ENCODE measurements around the gene HAO2. TPM values are rescaled to one million over a fixed set of nuclear protein-coding genes. Genes with fewer than 3 reads are reported as not detected.

The HAO2 gene
- total RNA-seq, 1 experiment from 2014 or later: 0.27 TPM

DNA sequence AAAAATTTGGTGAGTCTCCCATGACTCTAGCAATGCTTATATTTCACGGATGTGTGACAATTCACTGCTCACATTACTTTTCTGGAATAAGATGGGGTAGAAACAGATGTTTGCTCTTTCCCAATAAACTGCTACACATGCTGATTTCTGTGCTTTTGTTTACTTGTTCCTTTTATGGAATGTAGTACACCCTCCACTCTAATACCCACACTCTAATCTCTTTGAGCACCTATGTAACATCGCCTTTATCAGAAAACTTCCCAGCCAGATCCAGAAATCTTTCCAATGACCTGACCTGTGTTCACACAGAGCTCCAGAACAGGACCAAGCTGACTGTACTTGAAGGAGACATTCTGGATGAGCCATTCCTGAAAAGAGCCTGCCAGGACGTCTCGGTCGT is 50.5 kb downstream of the HAO2 start:
- no peak overlapping the region for H3K4me3 ChIP-seq (ENCODE audit: low read depth, low read length)
- H3K9me3 ChIP-seq: no peaks in the 10 kb centered on the region
- H3K27me3 ChIP-seq (replicated peaks; ENCODE audit: control insufficient read depth, insufficient read depth, low read length): no peaks in the 10 kb centered on the region
- H3K27me3 Mint-ChIP-seq (ENCODE audit: insufficient read depth, unreplicated experiment): peaks cover 3% of the 10 kb centered on the region
- DNase-seq: no peak
- no peaks in the 10 kb centered on the region for H3K36me3 ChIP-seq (ENCODE audit: control insufficient read depth, insufficient read depth, low read length)
- CTCF ChIA-PET: no interaction called here
- intact Hi-C loops (cut with micrococcal nuclease; ENCODE audit: unreplicated experiment): no loop called here
- H3K4me1 ChIP-seq: no peaks in the 10 kb centered on the region
- no peaks in the 10 kb centered on the region for H3K9me3 Mint-ChIP-seq (ENCODE audit: unreplicated experiment)
- POLR2A ChIA-PET: no interaction called here
- H3K36me3 Mint-ChIP-seq (ENCODE audit: insufficient read depth, unreplicated experiment): no peaks in the 10 kb centered on the region
- H3K4me3 Mint-ChIP-seq (ENCODE audit: unreplicated experiment): no peak overlapping the region
- H3K27ac Mint-ChIP-seq (ENCODE audit: unreplicated experiment): no peak overlapping the region
- TF ChIP-seq, protein P1, sequence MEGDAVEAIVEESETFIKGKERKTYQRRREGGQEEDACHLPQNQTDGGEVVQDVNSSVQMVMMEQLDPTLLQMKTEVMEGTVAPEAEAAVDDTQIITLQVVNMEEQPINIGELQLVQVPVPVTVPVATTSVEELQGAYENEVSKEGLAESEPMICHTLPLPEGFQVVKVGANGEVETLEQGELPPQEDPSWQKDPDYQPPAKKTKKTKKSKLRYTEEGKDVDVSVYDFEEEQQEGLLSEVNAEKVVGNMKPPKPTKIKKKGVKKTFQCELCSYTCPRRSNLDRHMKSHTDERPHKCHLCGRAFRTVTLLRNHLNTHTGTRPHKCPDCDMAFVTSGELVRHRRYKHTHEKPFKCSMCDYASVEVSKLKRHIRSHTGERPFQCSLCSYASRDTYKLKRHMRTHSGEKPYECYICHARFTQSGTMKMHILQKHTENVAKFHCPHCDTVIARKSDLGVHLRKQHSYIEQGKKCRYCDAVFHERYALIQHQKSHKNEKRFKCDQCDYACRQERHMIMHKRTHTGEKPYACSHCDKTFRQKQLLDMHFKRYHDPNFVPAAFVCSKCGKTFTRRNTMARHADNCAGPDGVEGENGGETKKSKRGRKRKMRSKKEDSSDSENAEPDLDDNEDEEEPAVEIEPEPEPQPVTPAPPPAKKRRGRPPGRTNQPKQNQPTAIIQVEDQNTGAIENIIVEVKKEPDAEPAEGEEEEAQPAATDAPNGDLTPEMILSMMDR (IDR thresholded peaks at IDR 0.05; ENCODE audit: insufficient read depth in 1 of 2, low read depth in 1 of 2, low read length in 1 of 2, severe bottlenecking in 1 of 2, unreplicated experiment in 1 of 2): no peak
- BruUV-seq (replicated peaks): no TSS peak
- no peaks in the 10 kb centered on the region for H3K4me1 Mint-ChIP-seq (ENCODE audit: low read depth, unreplicated experiment)

DNA sequence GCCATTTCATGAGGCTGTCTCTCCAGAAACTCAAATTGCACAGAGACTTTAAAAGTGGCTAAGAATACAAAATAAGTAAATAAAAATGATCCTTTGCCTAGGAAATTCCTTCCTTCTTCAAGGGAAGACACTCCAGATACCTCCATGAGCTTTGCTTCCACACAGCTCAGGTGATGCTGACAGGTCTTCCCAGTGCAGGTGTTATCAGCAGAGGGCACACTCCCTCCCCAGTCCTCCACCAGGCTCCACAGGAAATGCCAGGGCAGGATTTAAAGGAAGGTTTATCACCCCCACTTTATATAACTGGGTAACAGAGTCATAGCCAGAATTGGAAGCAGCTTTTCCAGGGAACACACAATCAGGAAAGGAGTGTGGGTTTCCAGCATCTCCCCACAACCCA is 52.1 kb downstream of the HAO2 start:
- Mint-ChIP-seq H3K4me1 (ENCODE audit: low read depth, unreplicated experiment) (no peaks in the 10 kb centered on the region), H3K9me3 (ENCODE audit: unreplicated experiment) (no peaks in the 10 kb centered on the region), H3K27ac (ENCODE audit: unreplicated experiment) (no peak overlapping the region), H3K27me3 (ENCODE audit: insufficient read depth, unreplicated experiment) (peaks cover 3% of the 10 kb centered on the region), H3K4me3 (ENCODE audit: unreplicated experiment) (no peak overlapping the region), H3K36me3 (ENCODE audit: insufficient read depth, unreplicated experiment) (no peaks in the 10 kb centered on the region)
- H3K27me3 ChIP-seq (replicated peaks; ENCODE audit: control insufficient read depth, insufficient read depth, low read length): no peaks in the 10 kb centered on the region
- ChIA-PET CTCF (no interaction called here), POLR2A (no interaction called here)
- no peaks in the 10 kb centered on the region for H3K36me3 ChIP-seq (ENCODE audit: control insufficient read depth, insufficient read depth, low read length)
- no peak for DNase-seq
- intact Hi-C loops (cut with micrococcal nuclease; ENCODE audit: unreplicated experiment): no loop called here
- H3K4me1 ChIP-seq: no peaks in the 10 kb centered on the region
- TF ChIP-seq, protein P1 (IDR thresholded peaks at IDR 0.05; ENCODE audit: insufficient read depth in 1 of 2, low read depth in 1 of 2, low read length in 1 of 2, severe bottlenecking in 1 of 2, unreplicated experiment in 1 of 2): no peak
- no peak overlapping the region for H3K4me3 ChIP-seq (ENCODE audit: low read depth, low read length)
- BruUV-seq (replicated peaks): no TSS peak
- H3K9me3 ChIP-seq: no peaks in the 10 kb centered on the region

DNA sequence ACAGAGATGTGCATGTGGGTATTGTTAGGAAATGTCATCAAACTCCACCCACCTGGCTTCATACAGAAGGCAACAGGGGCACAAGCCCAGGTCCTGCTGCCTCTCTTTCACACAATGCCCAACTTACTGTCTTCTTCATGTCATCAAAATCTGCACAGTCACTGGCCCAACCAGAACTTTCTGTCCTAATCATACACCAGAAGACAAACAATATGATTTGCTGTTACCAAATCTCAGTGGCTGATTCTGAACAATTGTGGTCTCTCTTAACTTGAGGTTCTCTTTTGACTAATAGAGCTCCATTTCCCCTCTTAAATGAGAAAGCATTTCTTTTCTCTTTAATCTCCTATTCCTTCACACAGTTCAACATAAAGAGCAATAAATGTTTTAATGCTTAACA is 54.0 kb downstream of the HAO2 start:
- Mint-ChIP-seq H3K36me3 (ENCODE audit: insufficient read depth, unreplicated experiment) (no peaks in the 10 kb centered on the region), H3K9me3 (ENCODE audit: unreplicated experiment) (no peaks in the 10 kb centered on the region), H3K27ac (ENCODE audit: unreplicated experiment) (no peak overlapping the region), H3K4me1 (ENCODE audit: low read depth, unreplicated experiment) (no peaks in the 10 kb centered on the region), H3K27me3 (ENCODE audit: insufficient read depth, unreplicated experiment) (no peaks in the 10 kb centered on the region), H3K4me3 (ENCODE audit: unreplicated experiment) (no peak overlapping the region)
- Histone ChIP-seq H3K4me1 (no peaks in the 10 kb centered on the region), H3K9me3 (no peaks in the 10 kb centered on the region), H3K36me3 (ENCODE audit: control insufficient read depth, insufficient read depth, low read length) (no peaks in the 10 kb centered on the region), H3K4me3 (ENCODE audit: low read depth, low read length) (no peak overlapping the region), H3K27me3 (replicated peaks; ENCODE audit: control insufficient read depth, insufficient read depth, low read length) (no peaks in the 10 kb centered on the region)
- TF ChIP-seq, protein P1 (IDR thresholded peaks at IDR 0.05; ENCODE audit: insufficient read depth in 1 of 2, low read depth in 1 of 2, low read length in 1 of 2, severe bottlenecking in 1 of 2, unreplicated experiment in 1 of 2): no peak
- intact Hi-C loops (cut with micrococcal nuclease; ENCODE audit: unreplicated experiment): no loop called here
- no peak for DNase-seq
- no TSS peak for BruUV-seq (replicated peaks)
- ChIA-PET POLR2A (no interaction called here), CTCF (no interaction called here)
